GM23338 (cell line): Measurements from ENCODE around the gene SLIT1. TPM values are rescaled to one million over a fixed set of nuclear protein-coding genes. Genes with fewer than 3 reads are reported as not detected.

Source experiments
- ATAC-seq: fragments of 200-7000 bp; cut with Tn5 transposase; 3 replicates; pipeline ENCODE4 v1.9.1; 2020
- DNase-seq: peaks from one replicate; pipeline ENCODE4 v3.0.0-alpha.2; 2015; ENCODE audit warnings: low spot score
- H2AFZ ChIP-seq: fragments of 200-600 bp; sonication (generic); 2 replicates; pipeline ENCODE4 v1.8.0; 2016; ENCODE audit warnings: antibody characterized with exemption, mild to moderate bottlenecking, moderate library complexity
- H3F3A ChIP-seq: fragments of 200-600 bp; sonication (generic); replicated peaks from 2 replicates; pipeline ENCODE4 v1.8.0; 2017; ENCODE audit warnings: antibody characterized with exemption, mixed run types, low read depth
- H3K27ac ChIP-seq: fragments of 200-600 bp; sonication (generic); 2 replicates; pipeline ENCODE4 v1.6.1; 2016; ENCODE audit warnings: low read depth
- H3K27me3 ChIP-seq: fragments of 200-600 bp; sonication (generic); 2 replicates; pipeline ENCODE4 v1.8.0; 2016; ENCODE audit warnings: mild to moderate bottlenecking, mixed run types, moderate library complexity; ENCODE audit not compliant: insufficient read depth
- H3K36me3 ChIP-seq: fragments of 200-600 bp; sonication (generic); 2 replicates; pipeline ENCODE4 v1.8.0; 2016; ENCODE audit warnings: mild to moderate bottlenecking; ENCODE audit not compliant: insufficient read depth
- H3K4me1 ChIP-seq: fragments of 200-600 bp; sonication (generic); 2 replicates; pipeline ENCODE4 v1.8.0; 2016; ENCODE audit warnings: mild to moderate bottlenecking, moderate library complexity; ENCODE audit not compliant: insufficient read depth
- H3K4me2 ChIP-seq: fragments of 200-600 bp; sonication (generic); 2 replicates; pipeline ENCODE4 v1.7.1; 2017; ENCODE audit warnings: mixed run types
- H3K4me3 ChIP-seq: fragments of 200-600 bp; sonication (generic); 2 replicates; pipeline ENCODE4 v1.6.1; 2016; ENCODE audit warnings: mixed run types
- H3K79me2 ChIP-seq: fragments of 200-600 bp; sonication (generic); replicated peaks from 2 replicates; pipeline ENCODE4 v1.8.0; 2017; ENCODE audit warnings: mild to moderate bottlenecking; ENCODE audit not compliant: insufficient read depth
- H3K9me2 ChIP-seq: fragments of 200-600 bp; sonication (generic); 2 replicates; pipeline ENCODE4 v1.8.0; 2017; ENCODE audit not compliant: insufficient read depth
- H4K20me1 ChIP-seq: fragments of 200-600 bp; sonication (generic); replicated peaks from 2 replicates; pipeline ENCODE4 v1.8.0; 2017; ENCODE audit warnings: mild to moderate bottlenecking; ENCODE audit not compliant: insufficient read depth
- H3K27ac Mint-ChIP-seq: 2 replicates; pipeline ENCODE4 v1.8.0; 2020; ENCODE audit warnings: inconsistent platforms, mild to moderate bottlenecking, moderate library complexity, mixed read lengths
- H3K27me3 Mint-ChIP-seq: 3 replicates; pipeline ENCODE4 v1.8.0; 2022; ENCODE audit warnings: low read depth, mild to moderate bottlenecking, moderate library complexity, mixed read lengths, inconsistent platforms; ENCODE audit not compliant: insufficient read depth, poor library complexity
- H3K36me3 Mint-ChIP-seq: 3 replicates; pipeline ENCODE4 v1.8.0; 2021; ENCODE audit warnings: low read depth, mild to moderate bottlenecking, inconsistent platforms, moderate library complexity, mixed read lengths
- H3K4me1 Mint-ChIP-seq: 3 replicates; pipeline ENCODE4 v1.8.0; 2020; ENCODE audit warnings: mild to moderate bottlenecking, inconsistent platforms, mixed read lengths
- H3K4me3 Mint-ChIP-seq: 3 replicates; pipeline ENCODE4 v1.8.0; 2021; ENCODE audit warnings: moderate library complexity, mild to moderate bottlenecking, inconsistent platforms, mixed read lengths
- H3K9me3 Mint-ChIP-seq: 3 replicates; pipeline ENCODE4 v1.8.0; 2020; ENCODE audit warnings: moderate library complexity, mild to moderate bottlenecking, inconsistent platforms, mixed read lengths
- EZH2 ChIP-seq: fragments of 200-600 bp; sonication (generic); IDR thresholded peaks from one replicate; pipeline ENCODE4 v1.8.0; 2017; ENCODE audit warnings: antibody characterized with exemption, mild to moderate bottlenecking, low read depth; ENCODE audit not compliant: unreplicated experiment
- JUNB ChIP-seq: IDR thresholded peaks from one replicate; pipeline ENCODE4 v1.6.1; 2016; ENCODE audit warnings: antibody characterized with exemption; ENCODE audit not compliant: unreplicated experiment
- NANOG ChIP-seq: IDR thresholded peaks from 2 replicates; pipeline ENCODE4 v1.6.1; 2016; ENCODE audit warnings: antibody characterized with exemption, borderline replicate concordance
- REST ChIP-seq: IDR thresholded peaks from one replicate; pipeline ENCODE4 v1.6.1; 2018; ENCODE audit warnings: antibody characterized with exemption; ENCODE audit not compliant: unreplicated experiment
- STAT1 ChIP-seq: IDR thresholded peaks from one replicate; pipeline ENCODE4 v1.6.1; 2016; ENCODE audit warnings: antibody characterized with exemption; ENCODE audit not compliant: unreplicated experiment
- ZNF114 ChIP-seq: fragments of 250-450 bp; sonication (Bioruptor Pico); IDR thresholded peaks from 2 replicates; pipeline ENCODE4 v1.5.0; 2020; ENCODE audit warnings: mild to moderate bottlenecking, moderate library complexity
- ZNF462 ChIP-seq: fragments of 250-450 bp; sonication (Bioruptor Pico); IDR thresholded peaks from 2 replicates; pipeline ENCODE4 v1.5.0; 2020; ENCODE audit warnings: mild to moderate bottlenecking, moderate library complexity
- polyA plus RNA-seq: library from polyadenylated mRNA; unstranded; fragments of >200 nt; fragmentation: Nextera tagmentation; extraction: Ambion mirVana; gene quantifications from 2 replicates; pipeline ENCODE4 v1.2.1, GENCODE V29; 2016
- total RNA-seq: library from RNA; depleted of rRNA; stranded (reverse); fragments of >200 nt; shearing (Covaris generic); gene quantifications from 2 replicates; pipeline ENCODE4 v1.2.3, GENCODE V29; 2014

SLIT1 gene
- total and polyA plus RNA-seq, 2 experiments from 2014 or later: 0.76 to 1.7 TPM

GRCh38 chr10:97040706-97041105 lies 145.1 kb downstream of the SLIT1 start:
- H3K9me3 Mint-ChIP-seq: no peaks in the 10 kb centered on the region
- H2AFZ ChIP-seq: no peak overlapping the region
- H3K4me1 Mint-ChIP-seq: peaks cover 16% of the 10 kb centered on the region
- H3K27ac Mint-ChIP-seq: no peak overlapping the region
- TF ChIP-seq EZH2 (no peak), NANOG (no peak), REST (no peak), ZNF114 (CRISPR knock-in tag) (no peak), JUNB (no peak), STAT1 (no peak), ZNF462 (no peak)
- no peaks in the 10 kb centered on the region for H3K36me3 ChIP-seq
- no peak overlapping the region for H3K27ac ChIP-seq
- DNase-seq: no peak
- no peaks in the 10 kb centered on the region for H3K79me2 ChIP-seq
- H3K4me1 ChIP-seq: peaks cover 6% of the 10 kb centered on the region
- H3K27me3 Mint-ChIP-seq: peaks cover 17% of the 10 kb centered on the region
- no peaks in the 10 kb centered on the region for H3F3A ChIP-seq
- H3K4me3 ChIP-seq: no peak overlapping the region
- no peaks in the 10 kb centered on the region; the same call in 2 of the 3 replicates for H3K36me3 Mint-ChIP-seq
- H3K9me2 ChIP-seq: no peaks in the 10 kb centered on the region
- no peak for ATAC-seq
- no peak overlapping the region for H3K4me3 Mint-ChIP-seq
- H3K27me3 ChIP-seq: no peaks in the 10 kb centered on the region
- H3K4me2 ChIP-seq: no peak overlapping the region
- H4K20me1 ChIP-seq: no peaks in the 10 kb centered on the region
